KG1 (cell line): Measurements from ENCODE around the gene LSM14A.
"Not testable (repeated sequence)": the region's sequence is repeated elsewhere in the genome, so short reads cannot be mapped to it uniquely, and the experiment has no call there.

Experiments used
- DNase-seq: peaks from one replicate; lab custom pipeline; 2025; lab: John Stamatoyannopoulos, UW

LSM14A gene

DNA sequence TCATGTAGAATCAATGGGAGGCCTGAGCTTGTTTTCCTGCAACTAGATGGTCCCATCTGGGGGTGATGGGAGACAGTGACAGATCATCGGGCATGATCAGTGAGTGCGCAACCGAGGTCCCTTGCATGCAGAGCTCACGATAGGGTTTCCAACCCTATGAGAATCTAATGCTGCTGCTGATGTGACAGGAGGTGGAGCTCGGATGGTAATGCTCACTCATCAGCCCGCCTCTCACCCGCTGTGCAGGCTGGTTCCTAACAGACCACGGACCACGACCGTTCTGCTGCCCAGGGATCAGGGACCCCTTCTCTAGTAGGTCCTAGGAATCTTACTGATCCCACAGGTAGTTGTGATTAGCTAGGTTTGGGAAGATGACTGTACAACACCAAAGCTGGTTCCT lies 58.5 kb downstream of the LSM14A start:
- no peak for DNase-seq

- DNase-seq: no peak
These were observed 59.1 kb downstream of the LSM14A start for GRCh38 chr19:34231439-34231838.

GRCh38 chr19:34232566-34233481 lies 60.5 kb downstream of the LSM14A start:
- no peak for DNase-seq

DNA sequence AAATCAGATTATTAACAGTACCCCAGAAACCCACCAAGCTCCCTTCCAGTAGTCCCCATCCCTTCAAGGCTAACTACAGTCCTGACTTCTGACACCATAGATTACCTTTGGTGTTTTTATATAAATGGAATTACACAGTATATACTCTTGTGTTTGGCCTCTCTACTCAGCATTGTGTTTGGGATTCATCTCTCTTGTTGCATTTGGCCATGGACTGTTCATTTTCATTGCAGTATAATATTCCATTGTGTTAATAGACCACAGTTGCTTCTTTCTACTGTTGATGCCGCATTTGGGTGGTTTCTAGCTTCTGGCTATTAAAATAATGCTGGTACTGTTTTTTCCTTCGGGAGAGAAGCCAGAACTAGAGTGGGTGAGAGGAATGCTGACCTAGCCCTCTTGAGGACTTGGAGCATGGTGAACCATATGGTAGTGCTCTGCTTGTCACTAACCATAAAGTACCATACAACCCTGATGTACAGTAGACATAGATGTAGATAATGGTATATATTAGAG lies 63.2 kb downstream of the LSM14A start:
- DNase-seq: no peak

DNA sequence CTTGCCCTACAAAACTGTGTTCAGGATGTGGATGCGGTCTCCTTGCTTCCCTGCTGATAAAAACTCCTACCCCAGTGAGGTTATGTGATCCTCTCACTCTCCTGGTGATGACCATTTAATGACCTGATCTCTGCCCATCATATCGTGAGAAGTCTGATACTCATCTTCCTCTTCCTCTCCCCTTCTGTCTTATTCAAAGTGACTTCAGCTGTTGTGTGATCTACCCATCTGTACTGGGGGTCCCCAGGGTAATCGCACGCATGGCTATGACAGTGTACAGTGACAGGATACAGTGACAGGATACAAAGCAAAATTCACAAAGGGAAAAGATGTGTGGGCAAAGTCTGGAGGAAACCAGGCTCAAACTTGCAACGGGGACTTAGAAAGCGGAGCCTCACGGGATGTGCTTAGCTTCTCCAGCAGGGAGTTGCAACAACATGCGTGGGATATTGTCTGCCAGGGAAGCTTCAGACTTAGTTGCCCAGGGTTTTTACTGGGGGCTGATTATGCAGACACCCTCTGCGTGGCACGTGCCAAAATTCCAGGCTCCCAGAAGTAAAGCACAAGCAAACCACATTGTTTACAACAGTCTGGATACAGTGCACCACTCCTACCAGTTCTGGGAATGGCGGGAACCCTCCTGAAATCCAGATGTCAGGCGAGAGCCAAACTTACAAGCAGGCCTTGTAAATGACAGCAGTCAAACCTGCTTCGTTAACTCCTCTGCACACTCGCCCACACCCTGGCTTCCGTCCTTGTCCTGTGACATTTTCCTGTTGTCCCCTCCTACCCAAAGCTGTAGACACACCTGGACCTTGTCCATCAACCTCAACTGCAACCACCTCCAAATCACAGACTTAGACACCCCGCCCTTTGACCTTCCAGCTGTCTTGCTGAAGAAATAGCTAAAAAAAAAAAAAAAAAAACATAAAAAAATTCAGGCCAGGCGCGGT lies 64.0 kb downstream of the LSM14A start:
- DNase-seq: no peak

DNA sequence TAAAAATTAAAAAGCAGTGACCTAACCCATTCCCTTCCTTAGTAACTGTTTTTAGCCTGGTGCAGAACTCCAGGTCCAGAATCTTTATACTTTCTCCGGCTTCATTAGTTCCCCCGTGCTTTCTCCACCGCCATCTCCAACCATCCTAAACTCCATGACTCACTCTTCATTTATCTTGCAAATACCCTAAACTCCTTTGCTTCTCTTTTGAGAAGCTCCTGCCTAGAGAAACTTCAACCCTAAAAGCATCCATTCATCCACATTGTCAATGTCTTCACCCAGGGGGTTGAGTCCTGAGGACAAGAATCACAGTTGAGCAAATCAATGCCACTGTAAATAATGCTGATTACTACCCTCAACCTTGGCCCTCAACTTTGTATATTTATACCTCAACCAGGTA lies 65.0 kb downstream of the LSM14A start:
- DNase-seq: no peak

- DNase-seq: no peak
These were observed 65.6 kb downstream of the LSM14A start for GRCh38 chr19:34237939-34238338.

DNA sequence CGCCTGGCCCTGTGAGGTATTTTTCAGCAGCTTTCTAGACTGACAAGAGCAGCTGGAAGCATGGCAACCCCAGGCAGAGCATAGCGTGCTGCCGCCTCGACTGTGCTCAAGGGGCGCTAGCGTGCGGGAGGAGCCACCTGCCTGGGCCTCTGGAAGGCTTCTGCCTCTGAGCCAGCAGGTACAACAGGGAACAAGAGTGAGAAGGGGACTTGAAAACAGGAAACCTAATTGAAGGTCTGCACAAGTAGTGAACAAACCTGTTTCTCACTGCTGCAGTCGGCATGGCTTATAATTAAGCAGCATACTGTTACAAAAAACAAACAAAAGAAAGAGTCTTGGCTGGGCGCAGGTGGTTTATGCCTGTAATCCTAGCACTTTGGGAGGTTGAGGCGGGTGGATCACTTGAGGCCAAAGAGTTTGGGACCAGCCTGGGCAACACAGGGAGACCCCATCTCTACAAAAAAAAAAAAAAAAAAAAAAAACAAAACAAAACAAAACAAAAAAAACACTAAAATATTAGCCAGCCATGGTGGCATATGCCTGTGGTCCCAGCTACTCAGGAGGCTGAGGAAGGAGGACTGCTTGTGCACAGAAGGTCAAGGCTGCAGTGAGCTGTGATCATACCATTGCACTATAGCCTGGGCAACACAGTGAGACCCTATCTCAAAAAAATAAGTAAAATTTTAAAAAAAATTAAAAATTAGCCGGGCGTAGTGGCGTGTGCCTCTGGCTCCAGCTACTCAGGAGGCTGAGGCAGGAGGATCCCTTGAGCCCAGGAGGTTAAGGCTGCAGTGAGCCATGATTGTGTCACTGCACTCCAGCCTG lies 69.4 kb downstream of the LSM14A start:
- no peak for DNase-seq

DNA sequence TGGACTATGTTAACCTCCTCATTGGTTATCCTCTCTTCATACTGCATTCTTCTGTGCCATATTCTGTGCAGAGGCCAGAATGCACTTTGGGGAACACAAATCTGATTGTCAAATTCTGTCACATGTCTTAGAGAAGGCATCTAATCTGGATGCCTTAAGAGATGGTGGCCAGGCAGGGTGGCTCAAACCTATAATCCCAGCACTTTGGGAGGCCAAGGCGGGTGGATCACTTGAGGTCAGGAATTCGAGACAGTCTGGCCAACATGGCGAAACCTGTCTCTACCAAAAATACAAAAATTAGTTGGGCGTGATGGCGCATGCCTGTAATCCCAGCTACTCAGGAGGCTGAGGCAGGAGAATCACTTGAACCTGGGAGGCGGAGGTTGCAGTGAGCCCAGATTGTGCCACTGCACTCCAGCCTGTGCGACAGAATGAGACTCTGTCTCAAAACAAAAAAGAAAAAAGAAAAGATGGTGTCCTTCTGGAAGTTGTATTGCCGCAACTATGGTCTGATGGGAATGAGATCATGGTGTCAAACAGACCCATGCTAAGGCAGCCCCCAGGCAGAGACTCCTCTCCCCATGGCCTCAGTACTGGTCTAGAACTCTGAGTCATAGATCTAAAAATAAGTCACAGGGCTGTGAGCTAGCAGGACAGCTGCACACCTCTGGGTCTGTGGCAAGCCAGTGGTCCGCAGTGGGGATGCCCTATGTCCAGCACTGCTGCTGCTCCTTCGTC lies 71.0 kb downstream of the LSM14A start:
- DNase-seq: not testable (repeated sequence)

- DNase-seq: no peak
These were observed 71.7 kb downstream of the LSM14A start for GRCh38 chr19:34243876-34244578.

DNA sequence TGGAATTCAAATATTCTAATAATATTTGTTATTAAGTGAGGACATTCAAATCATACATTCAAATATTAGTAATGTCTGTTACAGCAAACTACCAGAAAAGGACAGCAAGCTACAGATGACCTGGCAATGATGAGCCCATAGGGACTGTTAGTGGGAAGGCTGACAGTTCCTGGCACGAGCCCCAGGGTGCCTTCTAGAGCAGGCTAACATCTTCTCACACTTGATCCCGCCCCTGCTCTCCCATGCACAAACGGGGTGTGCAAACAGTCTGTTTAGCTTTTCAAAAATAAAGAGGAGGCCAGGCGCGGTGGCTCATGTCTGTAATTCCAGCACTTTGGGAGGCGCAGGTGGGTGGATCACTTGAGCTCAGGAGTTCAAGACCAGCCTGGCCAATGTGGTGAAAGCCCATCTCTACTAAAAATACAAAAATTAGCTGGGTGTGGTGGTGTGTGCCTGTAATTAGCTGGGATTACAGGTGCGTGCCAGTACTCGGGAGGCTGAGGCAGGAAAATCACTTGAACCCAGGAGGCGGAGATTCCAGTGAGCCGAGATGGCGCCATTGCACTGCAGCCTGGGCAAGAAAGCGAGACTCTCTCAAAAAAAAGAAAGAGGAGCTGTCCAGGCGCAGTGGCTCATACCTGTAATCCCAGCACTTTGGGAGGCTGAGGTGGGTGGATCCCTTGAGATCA lies 72.5 kb downstream of the LSM14A start:
- no peak for DNase-seq

- no peak for DNase-seq
These were observed 74.0 kb downstream of the LSM14A start for GRCh38 chr19:34246340-34246739.

GRCh38 chr19:34248941-34249340 lies 76.6 kb downstream of the LSM14A start:
- DNase-seq: no peak

GRCh38 chr19:34253167-34253566 lies 80.9 kb downstream of the LSM14A start:
- DNase-seq: not testable (repeated sequence)

DNA sequence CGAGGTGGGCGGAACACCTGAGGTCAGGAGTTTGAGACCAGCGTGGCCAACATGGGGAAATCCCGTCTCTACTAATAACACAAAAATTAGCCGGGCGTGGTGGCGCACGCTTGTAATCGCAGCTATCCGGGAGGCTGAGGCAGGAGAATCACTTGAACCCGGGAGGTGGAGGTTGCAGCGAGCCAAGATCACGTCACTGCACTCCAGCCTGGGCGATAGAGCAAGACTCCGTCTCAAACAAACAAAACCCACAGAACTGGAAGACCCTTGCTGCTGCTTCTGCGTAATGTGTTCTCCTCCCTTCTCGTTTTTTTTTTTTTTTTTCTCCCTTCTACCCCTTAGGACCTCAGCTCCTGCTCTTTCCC lies 81.4 kb downstream of the LSM14A start:
- DNase-seq: not testable (repeated sequence)

- DNase-seq: no peak
These were observed 81.9 kb downstream of the LSM14A start, which contains the start of gene GARRE1 for GRCh38 chr19:34254046-34254697. TSS of gene GARRE1 (plus strand) at chr19:34254554. CDS start at chr19:34300474, 45,920 bp downstream.

GRCh38 chr19:34254698-34255432 lies 82.6 kb downstream of the LSM14A start:
- no peak for DNase-seq

DNA sequence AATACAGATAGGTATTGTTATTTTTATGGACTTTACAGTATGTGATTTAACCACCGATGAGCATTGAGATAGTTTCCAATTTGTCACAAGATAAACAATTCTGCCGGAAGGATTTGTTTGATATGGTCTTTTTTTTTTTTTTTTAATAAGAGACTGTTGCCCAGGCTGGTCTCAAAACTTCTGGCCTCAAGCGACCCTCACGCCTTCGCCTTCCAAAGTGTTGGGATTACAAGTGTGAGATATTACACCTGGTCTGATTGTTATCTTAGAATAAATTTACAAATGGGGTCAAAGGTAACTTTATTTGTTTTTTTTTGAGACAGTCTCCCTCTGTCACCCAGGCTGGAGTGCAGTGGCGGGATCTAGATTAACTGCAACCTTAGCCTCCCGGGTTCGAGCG lies 83.2 kb downstream of the LSM14A start:
- DNase-seq: no peak
